ENCODE measurements around the gene FN3KRP.
A peak's percentile ranks its signal among the peaks of the same experiment; 100 is the strongest.

The FN3KRP gene

GRCh38 chr17:82692268-82692667 is 24.2 kb upstream of the FN3KRP start:
- CTCF ChIA-PET: no interaction called here

DNA sequence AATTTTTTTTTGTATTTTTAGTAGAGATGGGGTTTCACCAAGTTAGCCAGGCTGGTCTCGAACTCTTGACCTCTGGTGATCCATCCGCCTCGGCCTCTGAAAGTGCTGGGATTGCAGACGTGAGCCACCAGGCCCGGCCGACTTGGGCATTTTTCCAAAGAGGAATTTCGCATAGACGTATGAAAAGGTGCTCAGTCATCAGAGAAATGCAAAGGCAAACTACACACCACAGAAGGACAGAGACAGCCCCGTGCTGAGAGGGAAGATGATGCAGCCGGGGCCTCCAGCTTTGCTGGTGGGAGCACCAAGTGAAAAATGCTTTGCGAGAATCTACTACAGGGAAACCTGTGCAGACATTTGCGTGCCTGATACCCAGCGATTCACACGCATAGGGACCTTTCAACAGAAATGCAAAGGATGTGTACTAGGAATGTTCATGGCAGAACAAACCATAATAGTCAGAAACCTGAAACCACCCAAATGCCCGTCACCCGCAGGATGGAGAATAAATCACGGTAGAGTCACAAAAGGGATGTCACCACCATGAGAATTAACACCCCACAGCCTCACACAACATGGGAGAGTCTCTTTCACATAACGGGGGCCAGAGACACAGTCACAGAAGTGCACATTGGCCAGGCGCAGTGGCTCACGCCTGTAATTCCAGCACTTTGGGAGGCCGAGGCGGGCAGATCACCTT is 23.2 kb upstream of the FN3KRP start:
- POLR2A ChIA-PET: no interaction called here
- CTCF ChIA-PET: no interaction called here
- no peak for DNase-seq (ENCODE audit: extremely low spot score)
- TF ChIP-seq, protein P1, sequence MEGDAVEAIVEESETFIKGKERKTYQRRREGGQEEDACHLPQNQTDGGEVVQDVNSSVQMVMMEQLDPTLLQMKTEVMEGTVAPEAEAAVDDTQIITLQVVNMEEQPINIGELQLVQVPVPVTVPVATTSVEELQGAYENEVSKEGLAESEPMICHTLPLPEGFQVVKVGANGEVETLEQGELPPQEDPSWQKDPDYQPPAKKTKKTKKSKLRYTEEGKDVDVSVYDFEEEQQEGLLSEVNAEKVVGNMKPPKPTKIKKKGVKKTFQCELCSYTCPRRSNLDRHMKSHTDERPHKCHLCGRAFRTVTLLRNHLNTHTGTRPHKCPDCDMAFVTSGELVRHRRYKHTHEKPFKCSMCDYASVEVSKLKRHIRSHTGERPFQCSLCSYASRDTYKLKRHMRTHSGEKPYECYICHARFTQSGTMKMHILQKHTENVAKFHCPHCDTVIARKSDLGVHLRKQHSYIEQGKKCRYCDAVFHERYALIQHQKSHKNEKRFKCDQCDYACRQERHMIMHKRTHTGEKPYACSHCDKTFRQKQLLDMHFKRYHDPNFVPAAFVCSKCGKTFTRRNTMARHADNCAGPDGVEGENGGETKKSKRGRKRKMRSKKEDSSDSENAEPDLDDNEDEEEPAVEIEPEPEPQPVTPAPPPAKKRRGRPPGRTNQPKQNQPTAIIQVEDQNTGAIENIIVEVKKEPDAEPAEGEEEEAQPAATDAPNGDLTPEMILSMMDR (IDR thresholded peaks at IDR 0.05; ENCODE audit: control extremely low read depth, extremely low read depth, low read depth, missing control alignments): no peak

More at GRCh38 chr17:82692268-82692667, 24.2 kb upstream of the FN3KRP start:
- POLR2A ChIA-PET: no interaction called here
- no peak for DNase-seq (ENCODE audit: extremely low spot score)
- TF ChIP-seq, protein P1 (IDR thresholded peaks at IDR 0.05; ENCODE audit: control extremely low read depth, extremely low read depth, low read depth, missing control alignments): no peak

DNA sequence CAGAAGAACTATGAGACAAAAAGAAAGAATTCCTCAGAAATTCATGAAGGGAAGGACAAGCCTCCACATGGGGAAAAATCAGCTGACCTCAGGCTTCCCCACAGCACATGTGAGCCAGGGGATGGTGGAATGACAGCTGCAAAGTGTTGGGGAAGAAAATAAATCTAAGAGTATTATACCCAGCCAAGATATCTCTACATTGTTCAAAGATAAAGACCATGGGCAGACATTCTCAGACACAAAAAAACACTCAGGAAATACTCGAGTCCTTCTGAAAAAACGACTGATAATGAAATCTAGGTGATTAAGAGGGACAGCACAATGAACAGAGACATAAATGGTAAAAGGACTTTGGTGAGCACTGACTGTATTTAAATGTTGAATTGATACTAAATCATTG is 21.9 kb upstream of the FN3KRP start:
- CTCF ChIA-PET: interaction anchor here (1.0 kb wide), 1 partner anchor 26 kb away, joined by 3 read pairs; no protein-coding TSS in a partner anchor
- TF ChIP-seq, protein P1 (IDR thresholded peaks at IDR 0.05; ENCODE audit: control extremely low read depth, extremely low read depth, low read depth, missing control alignments): no peak
- POLR2A ChIA-PET: no interaction called here
- DNase-seq (ENCODE audit: extremely low spot score): no peak

- POLR2A ChIA-PET: no interaction called here
- DNase-seq (ENCODE audit: extremely low spot score): no peak
- CTCF ChIA-PET: no interaction called here
- TF ChIP-seq, protein P1 (IDR thresholded peaks at IDR 0.05; ENCODE audit: control extremely low read depth, extremely low read depth, low read depth, missing control alignments): no peak
These were observed 20.2 kb upstream of the FN3KRP start for GRCh38 chr17:82696259-82696658.

GRCh38 chr17:82696916-82697807 is 19.3 kb upstream of the FN3KRP start:
- DNase-seq (ENCODE audit: extremely low spot score): peak; percentile 56
- TF ChIP-seq, protein P1 (IDR thresholded peaks at IDR 0.05; ENCODE audit: control extremely low read depth, extremely low read depth, low read depth, missing control alignments): no peak
- CTCF ChIA-PET: interaction anchor here (0.9 to 2.1 kb wide), 2 partner anchors 15 to 32 kb away, joined by 3 to 4 read pairs; no protein-coding TSS in a partner anchor
- POLR2A ChIA-PET: interaction anchor here (1.6 kb wide), 1 partner anchor 18 kb away, joined by 7 read pairs; no protein-coding TSS in a partner anchor

DNA sequence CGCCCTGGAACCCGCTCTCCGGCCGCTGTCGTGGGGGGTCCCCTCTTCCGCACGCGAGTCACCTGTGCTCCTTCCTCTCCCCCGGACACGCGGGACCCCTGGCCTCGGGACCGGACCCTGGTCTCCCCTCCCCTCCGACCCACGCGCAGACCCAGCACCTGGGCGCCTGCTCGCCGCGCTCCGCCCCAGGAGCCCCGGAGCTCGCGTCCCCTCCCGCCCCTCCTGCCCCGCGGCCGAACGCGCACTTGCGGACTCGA is 18.8 kb upstream of the FN3KRP start:
- TF ChIP-seq, protein P1 (IDR thresholded peaks at IDR 0.05; ENCODE audit: control extremely low read depth, extremely low read depth, low read depth, missing control alignments): no peak
- ChIA-PET POLR2A (interaction anchor here (1.6 kb wide), 1 partner anchor 18 kb away, joined by 7 read pairs; no protein-coding TSS in a partner anchor), CTCF (interaction anchor here (0.9 to 2.1 kb wide), 2 partner anchors 14 to 31 kb away, joined by 3 to 4 read pairs; no protein-coding TSS in a partner anchor)
- DNase-seq (ENCODE audit: extremely low spot score): no peak

All from GM10248 (cell line).